IPS-15b (cell line): ENCODE measurements around the gene FAM107B.

ENCODE experiments used
- H3K27me3 ChIP-seq: one replicate; pipeline ENCODE4 v1.6.1; 2013; ENCODE audit warnings: low read length; ENCODE audit not compliant: control insufficient read depth, insufficient read depth
- H3K36me3 ChIP-seq: one replicate; pipeline ENCODE4 v1.6.1; 2013; ENCODE audit warnings: low read length; ENCODE audit not compliant: control insufficient read depth, insufficient read depth
- H3K4me1 ChIP-seq: one replicate; pipeline ENCODE4 v1.6.1; 2013; ENCODE audit warnings: mild to moderate bottlenecking, low read length; ENCODE audit not compliant: control insufficient read depth, insufficient read depth
- H3K4me3 ChIP-seq: one replicate; pipeline ENCODE4 v1.5.1; 2013; ENCODE audit warnings: low read depth, low read length
- H3K9ac ChIP-seq: one replicate; pipeline ENCODE4 v1.6.1; 2013; ENCODE audit warnings: low read depth, mild to moderate bottlenecking, low read length
- H3K9me3 ChIP-seq: one replicate; pipeline ENCODE4 v1.6.1; 2013; ENCODE audit warnings: mild to moderate bottlenecking, low read length; ENCODE audit not compliant: control insufficient read depth, insufficient read depth

Gene FAM107B

GRCh38 chr10:14487488-14487883 lies 287.2 kb downstream of the FAM107B start:
- H3K4me1 ChIP-seq, result no peaks in the 10 kb centered on the region
- H3K4me3 ChIP-seq, result no peak overlapping the region
- H3K27me3 ChIP-seq, result no peaks in the 10 kb centered on the region
- no peaks in the 10 kb centered on the region for H3K9me3 ChIP-seq
- H3K36me3 ChIP-seq, result no peaks in the 10 kb centered on the region
- no peak overlapping the region for H3K9ac ChIP-seq

- H3K27me3 ChIP-seq, result no peaks in the 10 kb centered on the region
- H3K9ac ChIP-seq, result no peak overlapping the region
- H3K36me3 ChIP-seq, result no peaks in the 10 kb centered on the region
Measured at GRCh38 chr10:14486777-14487487, 287.8 kb downstream of the FAM107B start.

GRCh38 chr10:14485986-14486385 lies 288.7 kb downstream of the FAM107B start:
- Histone ChIP-seq H3K27me3 (no peaks in the 10 kb centered on the region), H3K4me3 (no peak overlapping the region), H3K4me1 (no peaks in the 10 kb centered on the region), H3K9ac (no peak overlapping the region), H3K36me3 (no peaks in the 10 kb centered on the region), H3K9me3 (no peaks in the 10 kb centered on the region)

More at GRCh38 chr10:14486777-14487487, 287.8 kb downstream of the FAM107B start:
- Histone ChIP-seq H3K9me3 (no peaks in the 10 kb centered on the region), H3K4me3 (no peak overlapping the region), H3K4me1 (no peaks in the 10 kb centered on the region)

GRCh38 chr10:14483417-14483816 lies 291.3 kb downstream of the FAM107B start:
- Histone ChIP-seq H3K36me3 (no peaks in the 10 kb centered on the region), H3K4me3 (no peak overlapping the region), H3K9ac (no peak overlapping the region), H3K4me1 (no peaks in the 10 kb centered on the region), H3K9me3 (no peaks in the 10 kb centered on the region), H3K27me3 (no peaks in the 10 kb centered on the region)

- H3K9ac ChIP-seq, result no peak overlapping the region
- H3K9me3 ChIP-seq, result no peaks in the 10 kb centered on the region
- H3K27me3 ChIP-seq, result no peaks in the 10 kb centered on the region
- H3K4me3 ChIP-seq, result no peak overlapping the region
- H3K4me1 ChIP-seq, result no peaks in the 10 kb centered on the region
- H3K36me3 ChIP-seq, result no peaks in the 10 kb centered on the region
Measured at GRCh38 chr10:14481752-14482151, 292.9 kb downstream of the FAM107B start.

- Histone ChIP-seq H3K9ac (no peak overlapping the region), H3K27me3 (no peaks in the 10 kb centered on the region), H3K36me3 (no peaks in the 10 kb centered on the region), H3K4me1 (no peaks in the 10 kb centered on the region), H3K4me3 (no peak overlapping the region), H3K9me3 (no peaks in the 10 kb centered on the region)
Measured at GRCh38 chr10:14481014-14481413, 293.7 kb downstream of the FAM107B start.

- H3K4me1 ChIP-seq, result no peaks in the 10 kb centered on the region
- no peaks in the 10 kb centered on the region for H3K9me3 ChIP-seq
- H3K4me3 ChIP-seq, result no peak overlapping the region
- H3K36me3 ChIP-seq, result no peaks in the 10 kb centered on the region
- H3K9ac ChIP-seq, result no peak overlapping the region
- H3K27me3 ChIP-seq, result no peaks in the 10 kb centered on the region
Measured at GRCh38 chr10:14478604-14479003, 296.1 kb downstream of the FAM107B start.

- Histone ChIP-seq H3K9ac (no peak overlapping the region), H3K36me3 (no peaks in the 10 kb centered on the region), H3K27me3 (no peaks in the 10 kb centered on the region), H3K4me1 (no peaks in the 10 kb centered on the region), H3K9me3 (no peaks in the 10 kb centered on the region), H3K4me3 (no peak overlapping the region)
Measured at GRCh38 chr10:14478201-14478600, 296.5 kb downstream of the FAM107B start.

- Histone ChIP-seq H3K9ac (no peak overlapping the region), H3K4me1 (no peaks in the 10 kb centered on the region), H3K36me3 (no peaks in the 10 kb centered on the region), H3K4me3 (no peak overlapping the region), H3K27me3 (no peaks in the 10 kb centered on the region), H3K9me3 (no peaks in the 10 kb centered on the region)
Measured at GRCh38 chr10:14477408-14477710, 297.3 kb downstream of the FAM107B start.

- Histone ChIP-seq H3K36me3 (no peaks in the 10 kb centered on the region), H3K9ac (no peak overlapping the region), H3K4me3 (no peak overlapping the region), H3K4me1 (no peaks in the 10 kb centered on the region), H3K27me3 (no peaks in the 10 kb centered on the region), H3K9me3 (no peaks in the 10 kb centered on the region)
Measured at GRCh38 chr10:14476641-14477407, 297.9 kb downstream of the FAM107B start.

- Histone ChIP-seq H3K4me3 (no peak overlapping the region), H3K27me3 (no peaks in the 10 kb centered on the region), H3K4me1 (no peaks in the 10 kb centered on the region), H3K9ac (no peak overlapping the region), H3K36me3 (no peaks in the 10 kb centered on the region), H3K9me3 (no peaks in the 10 kb centered on the region)
Measured at GRCh38 chr10:14476006-14476405, 298.7 kb downstream of the FAM107B start.

GRCh38 chr10:14474656-14475055 lies 300.0 kb downstream of the FAM107B start:
- no peak overlapping the region for H3K4me3 ChIP-seq
- no peak overlapping the region for H3K9ac ChIP-seq
- H3K27me3 ChIP-seq, result no peaks in the 10 kb centered on the region
- no peaks in the 10 kb centered on the region for H3K36me3 ChIP-seq
- no peaks in the 10 kb centered on the region for H3K9me3 ChIP-seq
- no peaks in the 10 kb centered on the region for H3K4me1 ChIP-seq
